ENCODE data around the gene CDKN2B.

- TF ChIP-seq CTCF (IDR thresholded peaks at IDR 0.05; ENCODE audit: low read depth, low read length, missing input control) (no peak), HNF4G (IDR thresholded peaks at IDR 0.05) (no peak), RXRA (IDR thresholded peaks at IDR 0.05) (no peak), REST (IDR thresholded peaks at IDR 0.05) (no peak), ZBTB33 (IDR thresholded peaks at IDR 0.05) (no peak), ATF3 (IDR thresholded peaks at IDR 0.05) (no peak), RAD21 (IDR thresholded peaks at IDR 0.05) (no peak), GABPA (IDR thresholded peaks at IDR 0.05 in 1 of 2, conservative IDR thresholded peaks at IDR 0.05 in 1 of 2) (no peak), YY1 (IDR thresholded peaks at IDR 0.05) (no peak)
Measured at GRCh38 chr9:21966140-21966851, 42.8 kb downstream of the CDKN2B start.

Measured in liver (tissue), 3 donors.